ENCODE results near the gene GABRA5.

GRCh38 chr15:26886566-26886965 is 19.7 kb downstream of the GABRA5 start:
- no peak for TF ChIP-seq CTCF (IDR thresholded peaks at IDR 0.05)
- no peak for TF ChIP-seq ZFX (IDR thresholded peaks at IDR 0.05; ENCODE audit: borderline replicate concordance)
